HCT116 (cell line): ENCODE data around the gene INPP5J.

Experiments used
- CTCF ChIP-seq, 3 experiments: fragments of 200-600 bp in 1 of 3; sonication (generic) in 1 of 3; IDR thresholded peaks in 2 of 3; conservative IDR thresholded peaks in 1 of 3; 2 replicates each; pipeline ENCODE4 v1.5.1; 2012 to 2017; ENCODE audit warnings: low read depth in 2 of 3, low read length in 2 of 3, antibody characterized with exemption in 1 of 3, borderline replicate concordance in 1 of 3, control low read depth in 1 of 3, mild to moderate bottlenecking in 1 of 3, mixed read lengths in 1 of 3, mixed run types in 1 of 3, moderate library complexity in 1 of 3; ENCODE audit not compliant: insufficient read depth in 1 of 3
- EZH2 ChIP-seq: fragments of 200-600 bp; sonication (generic); IDR thresholded peaks from 2 replicates; pipeline ENCODE4 v1.6.1; 2017; ENCODE audit warnings: antibody characterized with exemption, mixed run types
- EZH2phosphoT487 ChIP-seq: fragments of 200-600 bp; IDR thresholded peaks from 2 replicates; pipeline ENCODE4 v1.6.1; 2018; ENCODE audit warnings: antibody characterized with exemption, borderline replicate concordance
- POLR2A ChIP-seq: IDR thresholded peaks from 2 replicates; pipeline ENCODE4 v1.7.0; 2011; ENCODE audit warnings: borderline replicate concordance; ENCODE audit not compliant: insufficient read depth, insufficient read length; ENCODE audit errors: extremely low read depth
- RAD21 ChIP-seq: IDR thresholded peaks from 2 replicates; pipeline ENCODE4 v1.6.1; 2012; ENCODE audit warnings: low read depth, mild to moderate bottlenecking
- SIN3A ChIP-seq: IDR thresholded peaks from 2 replicates; pipeline ENCODE4 v1.6.1; 2012; ENCODE audit warnings: low read depth
- ZNF274 ChIP-seq: fragments of 200-500 bp; sonication (Bioruptor generic); IDR thresholded peaks from 2 replicates; pipeline ENCODE4 v1.6.1; 2014; ENCODE audit warnings: mild to moderate bottlenecking, low read depth, low read length, inconsistent platforms
- TF ChIP-seq, protein P1 (sequence below): IDR thresholded peaks from 2 replicates; pipeline ENCODE4 v1.6.1; 2012; ENCODE audit warnings: low read depth

DNA sequence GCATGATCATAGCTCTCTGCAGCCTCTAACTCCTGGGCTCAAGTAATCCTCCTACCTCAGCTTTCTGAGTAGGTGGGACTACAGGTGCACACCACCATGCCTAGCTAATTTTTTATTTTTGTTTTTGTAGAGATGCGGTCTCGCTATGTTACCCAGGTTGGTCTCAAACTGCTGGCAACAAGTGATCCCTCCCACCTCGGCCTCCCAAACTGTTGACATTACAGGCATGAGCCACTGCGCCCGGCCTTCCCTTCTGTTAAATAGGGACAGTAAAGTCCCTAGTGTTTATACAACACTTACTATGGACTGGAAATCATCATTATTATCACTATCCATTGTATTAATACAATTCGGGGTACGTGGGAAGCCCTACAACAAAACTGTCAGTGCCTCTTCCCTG is 28.0 kb upstream of the INPP5J start:
- TF ChIP-seq CTCF (IDR thresholded peaks at IDR 0.05 in 2 of 3, conservative IDR thresholded peaks at IDR 0.05 in 1 of 3; ENCODE audit: borderline replicate concordance in 1 of 3, insufficient read depth in 1 of 3, low read depth in 2 of 3, low read length in 2 of 3) (no peak), ZNF274 (no peak), EZH2 (no peak), EZH2phosphoT487 (no peak), POLR2A (no peak), SIN3A (no peak), RAD21 (no peak)
- TF ChIP-seq, protein P1, sequence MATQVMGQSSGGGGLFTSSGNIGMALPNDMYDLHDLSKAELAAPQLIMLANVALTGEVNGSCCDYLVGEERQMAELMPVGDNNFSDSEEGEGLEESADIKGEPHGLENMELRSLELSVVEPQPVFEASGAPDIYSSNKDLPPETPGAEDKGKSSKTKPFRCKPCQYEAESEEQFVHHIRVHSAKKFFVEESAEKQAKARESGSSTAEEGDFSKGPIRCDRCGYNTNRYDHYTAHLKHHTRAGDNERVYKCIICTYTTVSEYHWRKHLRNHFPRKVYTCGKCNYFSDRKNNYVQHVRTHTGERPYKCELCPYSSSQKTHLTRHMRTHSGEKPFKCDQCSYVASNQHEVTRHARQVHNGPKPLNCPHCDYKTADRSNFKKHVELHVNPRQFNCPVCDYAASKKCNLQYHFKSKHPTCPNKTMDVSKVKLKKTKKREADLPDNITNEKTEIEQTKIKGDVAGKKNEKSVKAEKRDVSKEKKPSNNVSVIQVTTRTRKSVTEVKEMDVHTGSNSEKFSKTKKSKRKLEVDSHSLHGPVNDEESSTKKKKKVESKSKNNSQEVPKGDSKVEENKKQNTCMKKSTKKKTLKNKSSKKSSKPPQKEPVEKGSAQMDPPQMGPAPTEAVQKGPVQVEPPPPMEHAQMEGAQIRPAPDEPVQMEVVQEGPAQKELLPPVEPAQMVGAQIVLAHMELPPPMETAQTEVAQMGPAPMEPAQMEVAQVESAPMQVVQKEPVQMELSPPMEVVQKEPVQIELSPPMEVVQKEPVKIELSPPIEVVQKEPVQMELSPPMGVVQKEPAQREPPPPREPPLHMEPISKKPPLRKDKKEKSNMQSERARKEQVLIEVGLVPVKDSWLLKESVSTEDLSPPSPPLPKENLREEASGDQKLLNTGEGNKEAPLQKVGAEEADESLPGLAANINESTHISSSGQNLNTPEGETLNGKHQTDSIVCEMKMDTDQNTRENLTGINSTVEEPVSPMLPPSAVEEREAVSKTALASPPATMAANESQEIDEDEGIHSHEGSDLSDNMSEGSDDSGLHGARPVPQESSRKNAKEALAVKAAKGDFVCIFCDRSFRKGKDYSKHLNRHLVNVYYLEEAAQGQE, result no peak
